ENCODE data around the gene FCRL3.
"Not testable (repeated sequence)": the region's sequence is repeated elsewhere in the genome, so short reads cannot be mapped to it uniquely, and the experiment has no call there.

FCRL3 gene

GRCh38 chr1:157700732-157701131 is at the start of gene FCRL3:
Gene FCRL3 (minus strand): TSS chr1:157700769. CDS start chr1:157700489, 280 bp downstream.
- Mint-ChIP-seq H3K4me1 (peaks cover 33% of the 10 kb centered on the region), H3K27me3 (peaks cover 4% of the 10 kb centered on the region), H3K36me3 (ENCODE audit: low read depth) (no peaks in the 10 kb centered on the region), H3K4me3 (peak within 1 kb of the TSS; percentile 39), H3K9me3 (no peaks in the 10 kb centered on the region), H3K27ac (peak within 1 kb of the TSS; percentile 54)
- ATAC-seq (peak; percentile 58), DNase-seq (no peak)

- ATAC-seq (no peak), DNase-seq (no peak)
- no peaks in the 10 kb centered on the region for H3K36me3 Mint-ChIP-seq (ENCODE audit: low read depth)
- H3K27ac Mint-ChIP-seq, result no peak overlapping the region
- H3K9me3 Mint-ChIP-seq, result no peaks in the 10 kb centered on the region
- peaks cover 6% of the 10 kb centered on the region for H3K4me1 Mint-ChIP-seq
- no peak overlapping the region for H3K4me3 Mint-ChIP-seq
- H3K27me3 Mint-ChIP-seq, result peaks cover 2% of the 10 kb centered on the region
Observed at GRCh38 chr1:157748262-157748817, 47.8 kb upstream of the FCRL3 start.

GRCh38 chr1:157739229-157739901 is 38.8 kb upstream of the FCRL3 start:
- no peak overlapping the region for H3K27ac Mint-ChIP-seq
- ATAC-seq (peak; percentile 81), DNase-seq (no peak)
- no peaks in the 10 kb centered on the region for H3K27me3 Mint-ChIP-seq
- no peaks in the 10 kb centered on the region for H3K9me3 Mint-ChIP-seq
- no peaks in the 10 kb centered on the region for H3K36me3 Mint-ChIP-seq (ENCODE audit: low read depth)
- H3K4me1 Mint-ChIP-seq, result peaks cover 9% of the 10 kb centered on the region
- H3K4me3 Mint-ChIP-seq, result no peak overlapping the region

GRCh38 chr1:157735991-157736390 is 35.4 kb upstream of the FCRL3 start:
- not testable (repeated sequence) for H3K4me3 Mint-ChIP-seq; ATAC-seq; H3K27ac Mint-ChIP-seq; H3K36me3 Mint-ChIP-seq (ENCODE audit: low read depth); H3K27me3 Mint-ChIP-seq; DNase-seq; H3K9me3 Mint-ChIP-seq
- peaks cover 12% of the 10 kb centered on the region for H3K4me1 Mint-ChIP-seq

GRCh38 chr1:157734321-157734720 is 33.8 kb upstream of the FCRL3 start:
- Mint-ChIP-seq H3K9me3 (no peaks in the 10 kb centered on the region), H3K4me3 (no peak overlapping the region), H3K27me3 (no peaks in the 10 kb centered on the region), H3K27ac (no peak overlapping the region), H3K36me3 (ENCODE audit: low read depth) (no peaks in the 10 kb centered on the region), H3K4me1 (peaks cover 12% of the 10 kb centered on the region)
- DNase-seq (no peak), ATAC-seq (no peak)

GRCh38 chr1:157732755-157733154 is 32.2 kb upstream of the FCRL3 start:
- ATAC-seq (no peak), DNase-seq (no peak)
- no peak overlapping the region for H3K4me3 Mint-ChIP-seq
- H3K27ac Mint-ChIP-seq, result peak overlapping the region; percentile 55
- H3K9me3 Mint-ChIP-seq, result no peaks in the 10 kb centered on the region
- no peaks in the 10 kb centered on the region for H3K36me3 Mint-ChIP-seq (ENCODE audit: low read depth)
- H3K27me3 Mint-ChIP-seq, result peaks cover 6% of the 10 kb centered on the region
- peaks cover 10% of the 10 kb centered on the region for H3K4me1 Mint-ChIP-seq

- peaks cover 7% of the 10 kb centered on the region for H3K36me3 Mint-ChIP-seq (ENCODE audit: low read depth)
- peak overlapping the region; percentile 24 for H3K4me3 Mint-ChIP-seq
- H3K27ac Mint-ChIP-seq, result peak overlapping the region; percentile 68
- ATAC-seq (no peak), DNase-seq (no peak)
- peaks cover 8% of the 10 kb centered on the region for H3K27me3 Mint-ChIP-seq
- H3K9me3 Mint-ChIP-seq, result peaks cover 18% of the 10 kb centered on the region
- H3K4me1 Mint-ChIP-seq, result peaks cover 38% of the 10 kb centered on the region
Observed at GRCh38 chr1:157725221-157725577, 24.6 kb upstream of the FCRL3 start.

GRCh38 chr1:157724537-157725220 is 24.1 kb upstream of the FCRL3 start:
- DNase-seq (no peak), ATAC-seq (peak; percentile 84)
- peak overlapping the region; percentile 39 for H3K4me3 Mint-ChIP-seq
- H3K4me1 Mint-ChIP-seq, result peaks cover 38% of the 10 kb centered on the region
- H3K27me3 Mint-ChIP-seq, result peaks cover 8% of the 10 kb centered on the region
- peaks cover 7% of the 10 kb centered on the region for H3K36me3 Mint-ChIP-seq (ENCODE audit: low read depth)
- peak overlapping the region; percentile 87 for H3K27ac Mint-ChIP-seq
- peaks cover 18% of the 10 kb centered on the region for H3K9me3 Mint-ChIP-seq

GRCh38 chr1:157723157-157723556 is 22.6 kb upstream of the FCRL3 start:
- Mint-ChIP-seq H3K27ac (no peak overlapping the region), H3K27me3 (peaks cover 3% of the 10 kb centered on the region), H3K36me3 (ENCODE audit: low read depth) (peaks cover 7% of the 10 kb centered on the region), H3K4me3 (no peak overlapping the region), H3K9me3 (peaks cover 18% of the 10 kb centered on the region), H3K4me1 (peaks cover 38% of the 10 kb centered on the region)
- no peak for ATAC-seq
- no peak for DNase-seq

GRCh38 chr1:157721985-157722384 is 21.4 kb upstream of the FCRL3 start:
- H3K4me3 Mint-ChIP-seq, result no peak overlapping the region

GRCh38 chr1:157715736-157716135 is 15.2 kb upstream of the FCRL3 start:
- peaks cover 2% of the 10 kb centered on the region for H3K27me3 Mint-ChIP-seq
- DNase-seq, result no peak
- H3K4me1 Mint-ChIP-seq, result no peaks in the 10 kb centered on the region
- H3K27ac Mint-ChIP-seq, result no peak overlapping the region
- ATAC-seq, result no peak
- H3K9me3 Mint-ChIP-seq, result peaks cover 1% of the 10 kb centered on the region
- no peak overlapping the region for H3K4me3 Mint-ChIP-seq
- H3K36me3 Mint-ChIP-seq (ENCODE audit: low read depth), result peaks cover under 1% of the 10 kb centered on the region

More at GRCh38 chr1:157721985-157722384, 21.4 kb upstream of the FCRL3 start:
- peaks cover 34% of the 10 kb centered on the region for H3K4me1 Mint-ChIP-seq
- ATAC-seq (no peak), DNase-seq (no peak)
- peaks cover 7% of the 10 kb centered on the region for H3K36me3 Mint-ChIP-seq (ENCODE audit: low read depth)
- H3K27ac Mint-ChIP-seq, result no peak overlapping the region
- peaks cover 18% of the 10 kb centered on the region for H3K9me3 Mint-ChIP-seq
- peaks cover 4% of the 10 kb centered on the region for H3K27me3 Mint-ChIP-seq

- H3K36me3 Mint-ChIP-seq (ENCODE audit: low read depth), result no peaks in the 10 kb centered on the region
- H3K27ac Mint-ChIP-seq, result no peak overlapping the region
- no peaks in the 10 kb centered on the region for H3K27me3 Mint-ChIP-seq
- DNase-seq (no peak), ATAC-seq (no peak)
- H3K9me3 Mint-ChIP-seq, result no peaks in the 10 kb centered on the region
- H3K4me1 Mint-ChIP-seq, result peaks cover 8% of the 10 kb centered on the region
- H3K4me3 Mint-ChIP-seq, result no peak overlapping the region
Observed at GRCh38 chr1:157711802-157712201, 11.2 kb upstream of the FCRL3 start.

GRCh38 chr1:157704878-157705277 is 4.3 kb upstream of the FCRL3 start:
- Mint-ChIP-seq H3K4me3 (no peak overlapping the region), H3K4me1 (peaks cover 24% of the 10 kb centered on the region), H3K27ac (no peak overlapping the region), H3K36me3 (ENCODE audit: low read depth) (no peaks in the 10 kb centered on the region), H3K27me3 (no peaks in the 10 kb centered on the region), H3K9me3 (no peaks in the 10 kb centered on the region)
- ATAC-seq (no peak), DNase-seq (no peak)

- no peak overlapping the region for H3K4me3 Mint-ChIP-seq
- H3K27ac Mint-ChIP-seq, result no peak overlapping the region
- H3K36me3 Mint-ChIP-seq (ENCODE audit: low read depth), result no peaks in the 10 kb centered on the region
- no peaks in the 10 kb centered on the region for H3K27me3 Mint-ChIP-seq
- no peaks in the 10 kb centered on the region for H3K9me3 Mint-ChIP-seq
- peaks cover 21% of the 10 kb centered on the region for H3K4me1 Mint-ChIP-seq
- no peak for ATAC-seq
- no peak for DNase-seq
Observed at GRCh38 chr1:157703981-157704380, 3.4 kb upstream of the FCRL3 start.

GRCh38 chr1:157702308-157702825 is 1.8 kb upstream of the FCRL3 start:
- Mint-ChIP-seq H3K4me3 (no peak overlapping the region), H3K36me3 (ENCODE audit: low read depth) (no peaks in the 10 kb centered on the region), H3K27me3 (peaks cover 4% of the 10 kb centered on the region), H3K9me3 (no peaks in the 10 kb centered on the region), H3K27ac (peak overlapping the region; percentile 33), H3K4me1 (peaks cover 30% of the 10 kb centered on the region)
- no peak for DNase-seq
- ATAC-seq, result no peak

Data from activated naive CD8-positive, alpha-beta T cell treated with anti-CD3 and anti-CD28 coated beads, Interleukin-2, amount 50 U/mL, for 24 hours (primary cell).